ENCODE measurements around the gene KIAA2012.

The KIAA2012 gene

DNA sequence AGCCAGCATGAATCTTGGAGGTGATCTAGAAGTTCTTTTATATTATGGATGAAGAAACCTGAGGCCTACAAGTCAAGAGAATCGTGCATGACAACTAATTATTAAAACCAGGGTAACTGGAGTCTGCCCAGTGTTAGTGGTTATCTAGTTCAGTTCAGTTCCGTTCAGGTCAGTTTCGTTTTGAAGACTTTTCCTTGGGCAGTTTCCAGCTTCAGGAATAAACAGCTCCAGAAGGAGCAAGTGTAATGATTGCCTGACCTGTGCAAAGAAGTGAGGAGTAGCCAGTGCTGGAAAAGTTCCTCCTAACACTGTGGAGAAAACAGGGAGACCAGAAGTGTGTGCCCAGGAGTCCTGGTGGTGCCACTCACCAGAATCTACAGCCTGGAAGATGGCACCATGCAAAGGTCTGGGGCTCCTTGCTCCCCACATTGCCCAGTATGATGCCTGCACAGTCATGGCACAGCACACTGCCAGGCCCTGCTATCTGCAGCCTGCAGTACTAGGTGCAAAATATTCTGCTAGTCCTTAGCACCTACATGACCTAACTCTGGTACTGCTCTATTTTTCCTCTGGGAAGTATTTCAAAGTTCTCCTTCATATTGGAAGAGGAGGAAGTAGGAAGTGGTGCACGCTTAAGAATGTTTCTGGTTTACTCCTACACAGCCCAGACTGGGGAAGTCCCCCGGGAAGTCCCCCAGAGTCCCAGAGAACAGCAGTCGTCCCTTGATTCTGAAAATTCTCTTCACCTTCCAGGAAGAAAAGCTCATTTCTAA, 99.6 kb downstream of the KIAA2012 start:
- Histone ChIP-seq H3K27ac (ENCODE audit: low read depth, low read length) (no peak overlapping the region), H3K4me2 (ENCODE audit: low read length) (no peak overlapping the region), H3F3A (ENCODE audit: control insufficient read depth, insufficient read depth) (no peaks in the 10 kb centered on the region), H3K4me1 (ENCODE audit: control insufficient read depth, low read length) (no peaks in the 10 kb centered on the region), H3K4me3 (ENCODE audit: low read length) (no peak overlapping the region), H3K79me2 (ENCODE audit: control insufficient read depth, low read length) (no peaks in the 10 kb centered on the region), H3K9me3 (ENCODE audit: control insufficient read depth, insufficient read depth, low read length) (no peaks in the 10 kb centered on the region), H3K36me3 (ENCODE audit: control insufficient read depth, low read length) (no peaks in the 10 kb centered on the region), H4K20me1 (ENCODE audit: control insufficient read depth, insufficient read depth, low read depth, low read length) (no peaks in the 10 kb centered on the region), H3K27me3 (ENCODE audit: control insufficient read depth, low read length) (peaks cover 20% of the 10 kb centered on the region), H3K9me2 (replicated peaks; ENCODE audit: control insufficient read depth, low read length) (no peaks in the 10 kb centered on the region)
- no peak for TF ChIP-seq EZH2phosphoT487 (IDR thresholded peaks at IDR 0.05; ENCODE audit: borderline replicate concordance, low read length)
- TF ChIP-seq, protein P1, sequence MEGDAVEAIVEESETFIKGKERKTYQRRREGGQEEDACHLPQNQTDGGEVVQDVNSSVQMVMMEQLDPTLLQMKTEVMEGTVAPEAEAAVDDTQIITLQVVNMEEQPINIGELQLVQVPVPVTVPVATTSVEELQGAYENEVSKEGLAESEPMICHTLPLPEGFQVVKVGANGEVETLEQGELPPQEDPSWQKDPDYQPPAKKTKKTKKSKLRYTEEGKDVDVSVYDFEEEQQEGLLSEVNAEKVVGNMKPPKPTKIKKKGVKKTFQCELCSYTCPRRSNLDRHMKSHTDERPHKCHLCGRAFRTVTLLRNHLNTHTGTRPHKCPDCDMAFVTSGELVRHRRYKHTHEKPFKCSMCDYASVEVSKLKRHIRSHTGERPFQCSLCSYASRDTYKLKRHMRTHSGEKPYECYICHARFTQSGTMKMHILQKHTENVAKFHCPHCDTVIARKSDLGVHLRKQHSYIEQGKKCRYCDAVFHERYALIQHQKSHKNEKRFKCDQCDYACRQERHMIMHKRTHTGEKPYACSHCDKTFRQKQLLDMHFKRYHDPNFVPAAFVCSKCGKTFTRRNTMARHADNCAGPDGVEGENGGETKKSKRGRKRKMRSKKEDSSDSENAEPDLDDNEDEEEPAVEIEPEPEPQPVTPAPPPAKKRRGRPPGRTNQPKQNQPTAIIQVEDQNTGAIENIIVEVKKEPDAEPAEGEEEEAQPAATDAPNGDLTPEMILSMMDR (IDR thresholded peaks at IDR 0.05; ENCODE audit: low read depth, low read length, poor library complexity, severe bottlenecking) = no peak

- TF ChIP-seq, protein P1 (IDR thresholded peaks at IDR 0.05; ENCODE audit: low read depth, low read length, poor library complexity, severe bottlenecking) = peak; percentile 90
- TF ChIP-seq EZH2phosphoT487 (IDR thresholded peaks at IDR 0.05; ENCODE audit: borderline replicate concordance, low read length) = no peak
- H3K4me1 ChIP-seq (ENCODE audit: control insufficient read depth, low read length) = no peaks in the 10 kb centered on the region
Observed at GRCh38 chr2:202178346-202178958, 105.4 kb downstream of the KIAA2012 start.

DNA sequence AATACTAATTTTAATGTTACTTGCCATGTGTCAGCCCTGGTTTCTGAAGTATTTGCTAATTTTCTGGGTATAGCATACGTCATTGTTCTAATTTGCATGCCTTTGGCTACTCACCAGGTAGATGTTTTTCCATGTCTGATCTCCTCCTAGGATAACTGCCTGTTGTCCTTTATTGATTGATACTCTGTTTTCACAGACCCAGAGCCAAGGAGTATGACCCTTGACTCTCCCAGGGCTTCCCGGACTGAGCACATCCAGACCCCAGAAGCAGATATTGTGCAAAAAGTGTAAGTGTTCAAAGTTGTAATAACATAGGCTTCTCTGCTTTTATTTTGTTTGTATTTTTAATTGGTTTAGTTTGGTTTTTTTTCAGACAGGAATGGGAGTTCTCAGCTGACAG, 111.5 kb downstream of the KIAA2012 start:
- H3K27ac ChIP-seq (ENCODE audit: low read depth, low read length) = no peak overlapping the region
- no peaks in the 10 kb centered on the region for H4K20me1 ChIP-seq (ENCODE audit: control insufficient read depth, insufficient read depth, low read depth, low read length)
- no peaks in the 10 kb centered on the region for H3K9me3 ChIP-seq (ENCODE audit: control insufficient read depth, insufficient read depth, low read length)
- H3K79me2 ChIP-seq (ENCODE audit: control insufficient read depth, low read length) = no peaks in the 10 kb centered on the region
- H3K36me3 ChIP-seq (ENCODE audit: control insufficient read depth, low read length) = no peaks in the 10 kb centered on the region
- no peaks in the 10 kb centered on the region for H3F3A ChIP-seq (ENCODE audit: control insufficient read depth, insufficient read depth)
- H3K4me1 ChIP-seq (ENCODE audit: control insufficient read depth, low read length) = no peaks in the 10 kb centered on the region
- TF ChIP-seq, protein P1 (IDR thresholded peaks at IDR 0.05; ENCODE audit: low read depth, low read length, poor library complexity, severe bottlenecking) = no peak
- TF ChIP-seq EZH2phosphoT487 (IDR thresholded peaks at IDR 0.05; ENCODE audit: borderline replicate concordance, low read length) = no peak
- H3K27me3 ChIP-seq (ENCODE audit: control insufficient read depth, low read length) = peaks cover 22% of the 10 kb centered on the region
- no peaks in the 10 kb centered on the region for H3K9me2 ChIP-seq (replicated peaks; ENCODE audit: control insufficient read depth, low read length)
- H3K4me3 ChIP-seq (ENCODE audit: low read length) = no peak overlapping the region
- H3K4me2 ChIP-seq (ENCODE audit: low read length) = no peak overlapping the region

More at GRCh38 chr2:202178346-202178958, 105.4 kb downstream of the KIAA2012 start:
- Histone ChIP-seq H3K27ac (ENCODE audit: low read depth, low read length) (no peak overlapping the region), H4K20me1 (ENCODE audit: control insufficient read depth, insufficient read depth, low read depth, low read length) (no peaks in the 10 kb centered on the region), H3K4me2 (ENCODE audit: low read length) (no peak overlapping the region), H3K4me3 (ENCODE audit: low read length) (no peak overlapping the region), H3K79me2 (ENCODE audit: control insufficient read depth, low read length) (no peaks in the 10 kb centered on the region), H3K36me3 (ENCODE audit: control insufficient read depth, low read length) (no peaks in the 10 kb centered on the region), H3K9me2 (replicated peaks; ENCODE audit: control insufficient read depth, low read length) (no peaks in the 10 kb centered on the region), H3F3A (ENCODE audit: control insufficient read depth, insufficient read depth) (no peaks in the 10 kb centered on the region), H3K9me3 (ENCODE audit: control insufficient read depth, insufficient read depth, low read length) (no peaks in the 10 kb centered on the region), H3K27me3 (ENCODE audit: control insufficient read depth, low read length) (no peaks in the 10 kb centered on the region)
